GM21529 (cell line): ENCODE measurements around the gene IRF2BPL.
"Not testable (repeated sequence)": the region's sequence is repeated elsewhere in the genome, so short reads cannot be mapped to it uniquely, and the experiment has no call there.

Experiments used
- ATAC-seq: cut with Tn5 transposase; IDR thresholded peaks from one replicate; pipeline ENCODE4 v1.9.1; 2021; ENCODE audit not compliant: unreplicated experiment

The IRF2BPL gene

GRCh38 chr14:77036484-77037214 is 8.1 kb upstream of the IRF2BPL start:
- ATAC-seq, result no peak

GRCh38 chr14:77035267-77035666 is 6.8 kb upstream of the IRF2BPL start:
- ATAC-seq, result no peak

GRCh38 chr14:77033622-77034589 is 5.4 kb upstream of the IRF2BPL start:
- peak; percentile 70 for ATAC-seq

GRCh38 chr14:77032844-77033621 is 4.5 kb upstream of the IRF2BPL start:
- no peak for ATAC-seq

- no peak for ATAC-seq
Measured at GRCh38 chr14:77032491-77032843, 4.0 kb upstream of the IRF2BPL start.

GRCh38 chr14:77031759-77032490 is 3.4 kb upstream of the IRF2BPL start:
- ATAC-seq, result no peak

GRCh38 chr14:77027538-77028383 is 747 bp downstream of the IRF2BPL start:
- ATAC-seq, result peak; percentile 42

GRCh38 chr14:77026930-77027537 is 1.5 kb downstream of the IRF2BPL start:
- ATAC-seq, result peak; percentile 13

GRCh38 chr14:77026166-77026929 is 2.2 kb downstream of the IRF2BPL start:
- no peak for ATAC-seq

GRCh38 chr14:77025744-77026165 is 2.8 kb downstream of the IRF2BPL start:
- ATAC-seq, result no peak

GRCh38 chr14:77024171-77024691 is 4.3 kb downstream of the IRF2BPL start:
- ATAC-seq, result no peak

GRCh38 chr14:77023001-77023996 is 5.2 kb downstream of the IRF2BPL start:
- ATAC-seq, result no peak

- peak; percentile 65 for ATAC-seq
Measured at GRCh38 chr14:77022236-77022852, 6.2 kb downstream of the IRF2BPL start.

- ATAC-seq, result not testable (repeated sequence)
Measured at GRCh38 chr14:77021424-77021823, 7.1 kb downstream of the IRF2BPL start.

- ATAC-seq, result no peak
Measured at GRCh38 chr14:77018785-77019184, 9.7 kb downstream of the IRF2BPL start.

- ATAC-seq, result no peak
Measured at GRCh38 chr14:77017666-77018065, 10.8 kb downstream of the IRF2BPL start.

- ATAC-seq, result no peak
Measured at GRCh38 chr14:77014734-77015133, 13.8 kb downstream of the IRF2BPL start.
